Cardiac fibroblast (primary cell): ENCODE results near the gene CORIN.

Experiments used
- DNase-seq, 2 donors: peaks; one replicate each; pipeline versions ENCODE4 v3.0.0 to v3.0.0-alpha.2; 2010; ENCODE audit warnings: low read depth in 2 of 2
- H3K4me3 ChIP-seq, 2 donors: replicated peaks in 1 of 2; 1 replicate in 1 of 2; 2 replicates in 1 of 2; pipeline ENCODE4 v1.5.1; 2011; ENCODE audit warnings: low read depth in 2 of 2, low read length in 2 of 2, mild to moderate bottlenecking in 2 of 2, moderate library complexity in 1 of 2
- CTCF ChIP-seq: IDR thresholded peaks from one replicate; pipeline ENCODE4 v1.5.1; 2011; ENCODE audit warnings: low read depth, mild to moderate bottlenecking, low read length, inconsistent platforms

Gene CORIN

GRCh38 chr4:47654972-47655693, 182.7 kb downstream of the CORIN start:
- DNase-seq: no peak
- TF ChIP-seq CTCF: no peak
- H3K4me3 ChIP-seq: no peak overlapping the region

GRCh38 chr4:47652092-47652491, 185.8 kb downstream of the CORIN start:
- H3K4me3 ChIP-seq: no peak overlapping the region
- TF ChIP-seq CTCF: no peak
- DNase-seq: no peak

GRCh38 chr4:47651231-47651630, 186.6 kb downstream of the CORIN start:
- no peak overlapping the region for H3K4me3 ChIP-seq
- TF ChIP-seq CTCF: no peak
- DNase-seq: no peak

GRCh38 chr4:47650584-47651130, 187.2 kb downstream of the CORIN start:
- H3K4me3 ChIP-seq: no peak overlapping the region
- peak; percentile 31 to 38 for DNase-seq
- TF ChIP-seq CTCF: no peak

GRCh38 chr4:47647544-47647943, 190.3 kb downstream of the CORIN start:
- DNase-seq: peak; percentile 23 to 37
- no peak overlapping the region for H3K4me3 ChIP-seq
- TF ChIP-seq CTCF: no peak

GRCh38 chr4:47647029-47647428, 190.8 kb downstream of the CORIN start:
- no peak for DNase-seq
- H3K4me3 ChIP-seq: no peak overlapping the region
- TF ChIP-seq CTCF: no peak

- H3K4me3 ChIP-seq: no peak overlapping the region
- TF ChIP-seq CTCF: no peak
- DNase-seq: peak in 1 of 2 donors; percentile 16
These were observed 191.5 kb downstream of the CORIN start for GRCh38 chr4:47646372-47646771.
